Type B pancreatic cell (in vitro differentiated cells): Measurements from ENCODE around the gene RPL9. TPM values are rescaled to one million over a fixed set of nuclear protein-coding genes. Genes with fewer than 3 reads are reported as not detected.

ENCODE experiments used
- DNase-seq: peaks from one replicate; pipeline ENCODE4 v3.0.0; 2021; ENCODE audit warnings: mixed read lengths; ENCODE audit not compliant: unreplicated experiment; ENCODE audit errors: extremely low spot score
- H3K27ac Mint-ChIP-seq: 2 replicates; pipeline ENCODE4 v1.8.0; 2021; ENCODE audit warnings: mild to moderate bottlenecking, mixed read lengths
- H3K27me3 Mint-ChIP-seq: 2 replicates; pipeline ENCODE4 v1.8.0; 2021; ENCODE audit warnings: mixed read lengths
- H3K36me3 Mint-ChIP-seq: 2 replicates; pipeline ENCODE4 v1.8.0; 2021; ENCODE audit warnings: mixed read lengths
- H3K4me1 Mint-ChIP-seq: one replicate; pipeline ENCODE4 v1.8.0; 2021; ENCODE audit warnings: mixed read lengths; ENCODE audit not compliant: unreplicated experiment
- H3K4me3 Mint-ChIP-seq: 2 replicates; pipeline ENCODE4 v1.8.0; 2021; ENCODE audit warnings: mild to moderate bottlenecking, mixed read lengths
- H3K9me3 Mint-ChIP-seq: 2 replicates; pipeline ENCODE4 v1.8.0; 2021; ENCODE audit warnings: mixed read lengths
- total RNA-seq: library from RNA; stranded (reverse); gene quantifications from 2 replicates; pipeline ENCODE4 v1.2.1, GENCODE V29; 2021; ENCODE audit warnings: low replicate concordance
- TF ChIP-seq, protein P1 (sequence below): fragments of 200-600 bp; sonication (generic); conservative IDR thresholded peaks from 2 replicates; pipeline ENCODE4 v1.5.0; 2021; ENCODE audit warnings: antibody characterized with exemption, mild to moderate bottlenecking

The RPL9 gene
- total RNA-seq, 1 donor from 2014 or later = 1,887 TPM

DNA sequence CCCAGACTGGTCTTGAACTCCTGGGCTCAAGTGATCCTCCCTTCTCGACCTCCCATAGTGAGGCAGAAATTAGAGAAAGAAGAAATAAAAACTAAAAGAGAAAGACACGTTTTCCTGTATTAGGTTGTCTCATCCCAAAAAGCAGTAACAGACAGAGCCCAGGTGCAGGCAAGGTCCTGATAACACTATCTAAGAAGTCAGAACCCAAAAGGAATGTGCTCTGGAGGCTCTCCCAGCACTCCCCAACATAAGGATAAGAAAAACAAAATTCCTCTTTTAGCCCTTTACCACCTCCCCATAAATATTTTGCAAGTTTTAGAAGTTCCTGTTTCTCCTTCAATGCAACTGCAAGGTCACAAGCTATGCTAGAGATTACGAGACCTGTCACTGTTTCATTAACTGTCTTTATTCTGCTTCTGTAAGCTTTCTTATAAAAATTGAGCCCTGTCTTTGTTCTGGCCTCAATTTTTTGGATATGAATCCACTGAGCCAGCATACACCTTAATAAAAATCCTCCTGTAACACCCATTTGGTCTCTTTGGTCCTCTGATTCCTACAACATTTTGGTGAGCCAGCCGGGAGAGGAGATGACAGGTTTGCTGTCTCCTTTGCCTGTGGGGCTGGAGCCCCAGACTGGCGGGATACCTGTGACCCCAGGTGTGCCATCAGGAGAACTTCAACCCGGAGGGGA, 26.0 kb upstream of the RPL9 start:
- Mint-ChIP-seq H3K27me3 (no peaks in the 10 kb centered on the region), H3K4me1 (no peaks in the 10 kb centered on the region), H3K4me3 (no peak overlapping the region), H3K27ac (no peak overlapping the region), H3K9me3 (no peaks in the 10 kb centered on the region), H3K36me3 (peaks cover 3% of the 10 kb centered on the region)
- no peak for DNase-seq
- TF ChIP-seq, protein P1, sequence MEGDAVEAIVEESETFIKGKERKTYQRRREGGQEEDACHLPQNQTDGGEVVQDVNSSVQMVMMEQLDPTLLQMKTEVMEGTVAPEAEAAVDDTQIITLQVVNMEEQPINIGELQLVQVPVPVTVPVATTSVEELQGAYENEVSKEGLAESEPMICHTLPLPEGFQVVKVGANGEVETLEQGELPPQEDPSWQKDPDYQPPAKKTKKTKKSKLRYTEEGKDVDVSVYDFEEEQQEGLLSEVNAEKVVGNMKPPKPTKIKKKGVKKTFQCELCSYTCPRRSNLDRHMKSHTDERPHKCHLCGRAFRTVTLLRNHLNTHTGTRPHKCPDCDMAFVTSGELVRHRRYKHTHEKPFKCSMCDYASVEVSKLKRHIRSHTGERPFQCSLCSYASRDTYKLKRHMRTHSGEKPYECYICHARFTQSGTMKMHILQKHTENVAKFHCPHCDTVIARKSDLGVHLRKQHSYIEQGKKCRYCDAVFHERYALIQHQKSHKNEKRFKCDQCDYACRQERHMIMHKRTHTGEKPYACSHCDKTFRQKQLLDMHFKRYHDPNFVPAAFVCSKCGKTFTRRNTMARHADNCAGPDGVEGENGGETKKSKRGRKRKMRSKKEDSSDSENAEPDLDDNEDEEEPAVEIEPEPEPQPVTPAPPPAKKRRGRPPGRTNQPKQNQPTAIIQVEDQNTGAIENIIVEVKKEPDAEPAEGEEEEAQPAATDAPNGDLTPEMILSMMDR = no peak

DNA sequence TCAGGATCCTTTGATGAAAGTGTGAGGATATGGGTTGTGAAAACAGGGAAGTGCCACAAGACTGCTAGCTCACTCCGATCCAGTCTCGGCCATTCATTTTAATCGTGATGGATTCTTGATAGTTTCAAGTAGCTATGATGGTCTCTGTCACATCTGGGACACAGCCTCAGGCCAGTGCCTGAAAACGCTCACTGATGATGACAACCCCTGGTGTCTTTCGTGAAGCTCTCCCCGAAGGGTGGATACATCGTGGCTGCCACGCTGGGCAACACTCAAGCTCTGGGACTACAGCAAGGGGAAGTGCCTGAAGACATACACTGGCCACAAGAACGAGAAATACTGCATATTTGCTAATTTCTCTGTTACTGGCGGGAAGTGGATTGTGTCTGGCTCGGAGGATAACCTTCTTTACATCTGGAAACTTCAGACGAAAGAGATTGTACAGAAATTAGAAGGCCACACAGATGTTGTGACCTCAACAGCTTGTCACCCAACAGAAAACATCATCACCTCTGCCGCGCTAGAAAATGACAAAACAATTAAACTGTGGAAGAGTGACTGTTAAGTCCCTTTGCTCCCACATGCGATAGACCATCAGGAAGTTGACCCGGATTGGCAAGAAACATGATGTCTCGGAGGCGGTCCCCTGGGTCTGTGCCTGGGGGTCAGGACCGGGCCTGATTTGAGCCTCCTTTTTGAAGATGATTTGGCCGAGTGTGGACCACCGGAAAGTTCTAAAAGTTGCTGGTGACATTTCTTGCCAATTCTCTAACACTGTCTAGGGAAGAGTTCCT, 22.4 kb upstream of the RPL9 start:
- TF ChIP-seq, protein P1 = no peak
- peak overlapping the region; percentile 34 for H3K27ac Mint-ChIP-seq
- H3K4me1 Mint-ChIP-seq = no peaks in the 10 kb centered on the region
- no peak for DNase-seq
- H3K4me3 Mint-ChIP-seq = no peak overlapping the region
- H3K27me3 Mint-ChIP-seq = no peaks in the 10 kb centered on the region
- H3K9me3 Mint-ChIP-seq = no peaks in the 10 kb centered on the region
- H3K36me3 Mint-ChIP-seq = peaks cover 11% of the 10 kb centered on the region

DNA sequence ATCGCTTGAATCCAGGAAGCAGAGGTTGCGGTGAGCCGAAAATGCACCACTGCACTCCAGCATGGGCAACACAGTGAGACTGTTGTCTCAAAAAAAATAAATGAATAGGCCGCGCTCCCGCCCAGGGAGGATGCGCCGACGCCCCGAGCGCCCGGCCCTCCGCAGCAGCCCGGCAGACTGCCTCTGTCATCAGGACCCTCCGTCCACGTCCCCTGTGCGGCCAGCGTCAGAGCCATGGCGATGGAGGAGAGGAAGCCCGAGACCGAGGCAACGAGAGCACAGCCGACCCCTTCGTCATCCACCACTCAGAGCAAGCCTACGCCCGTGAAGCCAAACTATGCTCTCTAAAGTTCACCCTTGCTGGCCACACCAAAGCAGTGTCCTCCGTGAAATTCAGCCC, 21.5 kb upstream of the RPL9 start:
- Mint-ChIP-seq H3K4me3 (no peak overlapping the region), H3K9me3 (no peaks in the 10 kb centered on the region), H3K4me1 (no peaks in the 10 kb centered on the region), H3K27ac (peak overlapping the region; percentile 34), H3K36me3 (peaks cover 11% of the 10 kb centered on the region), H3K27me3 (no peaks in the 10 kb centered on the region)
- TF ChIP-seq, protein P1 = no peak
- no peak for DNase-seq

DNA sequence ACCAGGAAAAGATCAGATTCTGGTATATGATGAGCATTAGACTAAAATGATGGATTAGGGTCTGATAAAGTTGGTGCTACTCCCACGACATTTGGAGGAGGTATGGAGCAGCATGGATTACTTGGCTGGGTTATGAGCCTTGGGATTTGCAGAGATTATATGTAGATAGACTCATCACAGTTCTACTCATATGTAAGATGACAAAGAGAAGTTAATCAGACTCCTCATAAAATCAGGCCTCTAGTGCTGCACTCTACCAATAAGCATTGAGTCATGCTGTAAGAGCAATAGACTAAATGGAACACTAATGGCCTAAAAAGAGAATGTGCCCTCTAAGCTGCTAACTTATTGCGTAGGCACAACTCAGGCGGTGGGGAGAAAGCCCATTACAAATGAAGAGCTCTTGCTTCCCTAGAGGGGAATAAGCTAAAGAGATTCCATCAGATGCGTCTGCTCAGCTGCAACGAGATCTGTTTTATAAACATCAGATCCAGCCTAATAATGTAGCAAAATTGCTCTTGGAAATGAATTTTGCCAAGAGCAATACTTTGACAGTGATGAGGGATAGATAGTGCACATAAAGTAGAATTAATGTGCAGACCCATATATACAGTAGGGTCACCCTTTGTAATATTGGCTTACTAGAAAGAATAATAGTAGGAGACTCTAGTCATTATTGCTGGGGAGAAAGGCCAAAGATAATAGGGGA, 17.6 kb upstream of the RPL9 start:
- no peak overlapping the region for H3K27ac Mint-ChIP-seq
- no peak overlapping the region for H3K4me3 Mint-ChIP-seq

DNA sequence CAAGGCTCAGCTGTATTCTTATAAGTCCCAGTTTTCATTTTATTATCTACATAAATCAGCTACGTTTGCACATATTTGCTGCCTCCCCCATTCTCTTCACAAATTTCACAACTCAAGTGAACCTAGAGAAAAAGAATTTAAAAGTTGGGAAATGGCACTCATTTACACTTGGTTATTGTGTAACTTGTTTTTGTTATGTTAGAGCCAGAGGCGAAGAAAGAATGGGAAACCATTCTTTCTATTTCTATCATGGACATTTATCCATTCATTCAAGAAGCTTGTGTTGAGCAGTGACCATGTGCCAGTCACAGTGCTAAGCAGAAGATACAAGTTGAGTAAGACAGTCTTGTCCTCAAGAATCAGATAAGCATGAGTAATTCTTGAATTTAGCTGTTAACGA, 13.7 kb upstream of the RPL9 start:
- no peaks in the 10 kb centered on the region for H3K27me3 Mint-ChIP-seq
- H3K27ac Mint-ChIP-seq = no peak overlapping the region
- H3K4me1 Mint-ChIP-seq = peaks cover 10% of the 10 kb centered on the region
- H3K36me3 Mint-ChIP-seq = peaks cover 14% of the 10 kb centered on the region
- TF ChIP-seq, protein P1 = no peak
- no peak for DNase-seq
- no peaks in the 10 kb centered on the region for H3K9me3 Mint-ChIP-seq
- no peak overlapping the region for H3K4me3 Mint-ChIP-seq

More for the DNA sequence above, 17.6 kb upstream of the RPL9 start:
- H3K4me1 Mint-ChIP-seq = no peaks in the 10 kb centered on the region
- H3K27me3 Mint-ChIP-seq = no peaks in the 10 kb centered on the region
- no peaks in the 10 kb centered on the region for H3K9me3 Mint-ChIP-seq
- H3K36me3 Mint-ChIP-seq = peaks cover 14% of the 10 kb centered on the region
- TF ChIP-seq, protein P1 = no peak
- no peak for DNase-seq
